ENCODE measurements around the gene G6PC3. TPM values are rescaled to one million over a fixed set of nuclear protein-coding genes. Genes with fewer than 3 reads are reported as not detected.
A peak's percentile ranks its signal among the peaks of the same experiment; 100 is the strongest.

G6PC3 gene
- total RNA-seq, 1 experiment from 2014 or later = 105 TPM

DNA sequence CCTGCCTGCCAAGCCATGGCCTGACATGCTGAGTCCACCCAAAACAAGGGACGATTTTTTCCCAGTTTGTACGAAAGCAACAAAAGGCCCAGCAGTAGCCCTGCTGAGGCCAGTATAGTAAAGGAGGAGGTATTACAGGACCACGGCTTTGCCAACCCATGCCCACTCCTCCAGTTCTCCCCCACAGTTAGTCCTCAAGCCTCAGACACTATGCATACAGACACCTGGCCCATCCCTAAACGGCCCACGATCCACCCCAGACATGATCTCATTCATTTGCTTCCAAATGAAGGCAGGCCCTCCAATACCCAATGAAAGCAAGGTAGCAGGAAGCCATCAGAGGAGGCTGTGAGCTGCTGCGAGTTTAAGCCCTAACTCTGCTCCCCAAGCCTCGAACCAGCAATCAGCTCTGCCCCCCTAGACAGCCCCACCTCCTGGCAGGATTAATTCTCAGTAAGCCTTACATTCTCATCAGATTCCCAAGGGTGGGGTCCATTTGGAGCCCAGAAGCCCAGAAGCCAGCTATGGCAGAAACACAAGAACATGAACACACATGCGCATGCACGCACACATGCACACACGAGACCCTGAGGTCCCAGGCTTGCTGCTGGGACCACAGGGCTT, 48.0 kb downstream of the G6PC3 start:
- no peaks in the 10 kb centered on the region for H4K20me1 ChIP-seq (ENCODE audit: control insufficient read depth, insufficient read depth, insufficient read length)
- H3K4ac ChIP-seq (ENCODE audit: low read depth, low read length) = no peak overlapping the region
- no peak overlapping the region for H2AK5ac ChIP-seq (ENCODE audit: insufficient read length, low read length)
- Mint-ChIP-seq H3K4me1 (peaks cover 40 to 68% of the 10 kb centered on the region in 2 experiments), H3K36me3 (ENCODE audit: insufficient read depth in 1 of 3, low read depth in 3 of 3) (peaks cover 2 to 30% (median 6%) of the 10 kb centered on the region in 3 experiments; a peak in 4 of 7 replicates), H3K27ac (peak overlapping the region; percentile 56 to 95 (median 60); a peak in 6 of 7 replicates), H3K4me3 (peak overlapping the region in 1 of 2 experiments; percentile 63; a peak in 3 of 5 replicates), H3K9me3 (no peaks in the 10 kb centered on the region), H3K27me3 (ENCODE audit: low read depth) (peaks cover 2% of the 10 kb centered on the region; the same call in 1 of the 2 replicates)
- no peak overlapping the region for H3K56ac ChIP-seq (ENCODE audit: insufficient read length, low read depth, low read length)
- H3K79me1 ChIP-seq (ENCODE audit: insufficient read depth, low read depth, low read length, poor library complexity, severe bottlenecking) = no peaks in the 10 kb centered on the region
- H3K4me1 ChIP-seq (ENCODE audit: insufficient read depth, low read length) = peaks cover 6% of the 10 kb centered on the region; the same call in 1 of the 2 replicates
- no peak overlapping the region for H3K18ac ChIP-seq (ENCODE audit: insufficient read length, low read depth, low read length)
- H3T11ph ChIP-seq (ENCODE audit: low read length) = no peak overlapping the region
- DNase-seq = no peak
- no peak overlapping the region for H4K91ac ChIP-seq (ENCODE audit: insufficient read length, low read depth, low read length)
- no peak overlapping the region; the same call in 1 of the 2 replicates for H3K14ac ChIP-seq (ENCODE audit: insufficient read depth, low read length)
- H3K9ac ChIP-seq (ENCODE audit: extremely low read depth, insufficient read length, low read length) = no peak overlapping the region
- no peaks in the 10 kb centered on the region for H3K27me3 ChIP-seq (ENCODE audit: insufficient read depth, low read length)
- H4K8ac ChIP-seq (replicated peaks; ENCODE audit: insufficient read length, low read depth, low read length) = no peak overlapping the region
- no peak overlapping the region for H2BK12ac ChIP-seq (ENCODE audit: insufficient read length, low read depth, low read length)
- H2BK120ac ChIP-seq (ENCODE audit: low read depth, low read length, poor library complexity, severe bottlenecking) = no peak overlapping the region
- H3K9me3 ChIP-seq (ENCODE audit: control insufficient read depth, low read depth, low read length) = no peaks in the 10 kb centered on the region
- no CpG with 5 or more reads among the region's 10 CpGs for WGBS (ENCODE audit: extremely low coverage, insufficient read length, low lambda C conversion rate)
- H3K79me2 ChIP-seq (ENCODE audit: insufficient read depth, low read length) = peaks cover 2% of the 10 kb centered on the region; the same call in 1 of the 2 replicates
- no peak overlapping the region for H4K5ac ChIP-seq (ENCODE audit: insufficient read length, low read depth, low read length)
- no peak overlapping the region for H3K27ac ChIP-seq (ENCODE audit: insufficient read length, low read depth, low read length)
- peaks cover 6% of the 10 kb centered on the region for H3K23me2 ChIP-seq (ENCODE audit: insufficient read length, low read depth, low read length, poor library complexity, severe bottlenecking)
- no peak overlapping the region; the same call in 1 of the 2 replicates for H2BK15ac ChIP-seq (ENCODE audit: low read depth, low read length)
- H3K23ac ChIP-seq (ENCODE audit: insufficient read length, low read depth, low read length) = no peak overlapping the region
- H2BK20ac ChIP-seq (ENCODE audit: low read depth, low read length, poor library complexity, severe bottlenecking) = no peak overlapping the region
- H2AFZ ChIP-seq (ENCODE audit: low read length) = no peak overlapping the region
- TF ChIP-seq, protein P1, sequence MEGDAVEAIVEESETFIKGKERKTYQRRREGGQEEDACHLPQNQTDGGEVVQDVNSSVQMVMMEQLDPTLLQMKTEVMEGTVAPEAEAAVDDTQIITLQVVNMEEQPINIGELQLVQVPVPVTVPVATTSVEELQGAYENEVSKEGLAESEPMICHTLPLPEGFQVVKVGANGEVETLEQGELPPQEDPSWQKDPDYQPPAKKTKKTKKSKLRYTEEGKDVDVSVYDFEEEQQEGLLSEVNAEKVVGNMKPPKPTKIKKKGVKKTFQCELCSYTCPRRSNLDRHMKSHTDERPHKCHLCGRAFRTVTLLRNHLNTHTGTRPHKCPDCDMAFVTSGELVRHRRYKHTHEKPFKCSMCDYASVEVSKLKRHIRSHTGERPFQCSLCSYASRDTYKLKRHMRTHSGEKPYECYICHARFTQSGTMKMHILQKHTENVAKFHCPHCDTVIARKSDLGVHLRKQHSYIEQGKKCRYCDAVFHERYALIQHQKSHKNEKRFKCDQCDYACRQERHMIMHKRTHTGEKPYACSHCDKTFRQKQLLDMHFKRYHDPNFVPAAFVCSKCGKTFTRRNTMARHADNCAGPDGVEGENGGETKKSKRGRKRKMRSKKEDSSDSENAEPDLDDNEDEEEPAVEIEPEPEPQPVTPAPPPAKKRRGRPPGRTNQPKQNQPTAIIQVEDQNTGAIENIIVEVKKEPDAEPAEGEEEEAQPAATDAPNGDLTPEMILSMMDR (conservative IDR thresholded peaks at IDR 0.05) = no peak; the same call in 2 of the 3 replicates
- no peak overlapping the region for H2BK5ac ChIP-seq (ENCODE audit: insufficient read length, low read length)
- H3K4me2 ChIP-seq (ENCODE audit: insufficient read depth, insufficient read length, low read length) = no peak overlapping the region

Measured in H9 (cell line).